WTC11 (cell line): Measurements from ENCODE around the gene UTP14A.

Experiments used
- MYBL2 ChIP-seq: sonication (generic); formaldehyde crosslinking; IDR thresholded peaks from 2 replicates; pipeline ENCODE4 v1.8.1; 2023; ENCODE audit warnings: mild to moderate bottlenecking, moderate library complexity, missing genetic modification reagents
- NFATC4 ChIP-seq: fragments of 250-450 bp; sonication (Bioruptor Pico); IDR thresholded peaks from 2 replicates; pipeline ENCODE4 v1.9.0; 2021; ENCODE audit warnings: mild to moderate bottlenecking
- TCF7 ChIP-seq: sonication (generic); formaldehyde crosslinking; IDR thresholded peaks from 2 replicates; pipeline ENCODE4 v1.8.0; 2022; ENCODE audit warnings: mild to moderate bottlenecking, low read depth, missing genetic modification reagents, moderate library complexity
- TF ChIP-seq, protein P1 (sequence below): fragments of 200-600 bp; IDR thresholded peaks from 2 replicates; pipeline ENCODE4 v1.8.0; 2022; ENCODE audit warnings: antibody characterized with exemption
- TF ChIP-seq, protein P2 (sequence below): sonication (generic); formaldehyde crosslinking; IDR thresholded peaks from 2 replicates; pipeline ENCODE4 v1.8.0; 2022; ENCODE audit warnings: mild to moderate bottlenecking, missing genetic modification reagents
- TF ChIP-seq, protein P3 (sequence below): sonication (generic); formaldehyde crosslinking; IDR thresholded peaks from 2 replicates; pipeline ENCODE4 v1.8.1; 2023; ENCODE audit warnings: mild to moderate bottlenecking, missing genetic modification reagents, moderate library complexity

DNA sequence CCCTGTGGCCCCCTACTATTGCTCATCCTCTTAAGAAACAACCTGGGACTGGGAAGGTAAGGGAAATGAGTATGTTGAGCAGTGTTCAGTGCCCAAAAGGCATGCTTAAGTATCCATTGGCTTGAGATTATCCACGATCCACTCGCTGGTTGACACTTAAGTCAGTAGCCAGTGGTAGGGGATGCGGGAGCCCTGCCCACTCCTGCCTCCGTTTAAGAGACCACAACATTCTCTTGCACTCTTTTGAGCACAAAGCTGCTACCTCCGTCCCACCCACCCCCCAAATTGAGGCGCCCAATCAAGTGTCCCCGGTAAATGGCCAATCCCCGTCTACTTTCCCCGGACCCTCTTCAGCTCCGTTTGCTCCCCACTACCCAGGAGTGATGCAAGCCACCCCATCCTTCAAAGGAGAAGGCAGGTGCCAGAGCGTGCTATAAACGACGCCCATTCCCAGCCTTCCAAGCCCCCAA lies 25.0 kb downstream of the UTP14A start:
- TF ChIP-seq, protein P1, sequence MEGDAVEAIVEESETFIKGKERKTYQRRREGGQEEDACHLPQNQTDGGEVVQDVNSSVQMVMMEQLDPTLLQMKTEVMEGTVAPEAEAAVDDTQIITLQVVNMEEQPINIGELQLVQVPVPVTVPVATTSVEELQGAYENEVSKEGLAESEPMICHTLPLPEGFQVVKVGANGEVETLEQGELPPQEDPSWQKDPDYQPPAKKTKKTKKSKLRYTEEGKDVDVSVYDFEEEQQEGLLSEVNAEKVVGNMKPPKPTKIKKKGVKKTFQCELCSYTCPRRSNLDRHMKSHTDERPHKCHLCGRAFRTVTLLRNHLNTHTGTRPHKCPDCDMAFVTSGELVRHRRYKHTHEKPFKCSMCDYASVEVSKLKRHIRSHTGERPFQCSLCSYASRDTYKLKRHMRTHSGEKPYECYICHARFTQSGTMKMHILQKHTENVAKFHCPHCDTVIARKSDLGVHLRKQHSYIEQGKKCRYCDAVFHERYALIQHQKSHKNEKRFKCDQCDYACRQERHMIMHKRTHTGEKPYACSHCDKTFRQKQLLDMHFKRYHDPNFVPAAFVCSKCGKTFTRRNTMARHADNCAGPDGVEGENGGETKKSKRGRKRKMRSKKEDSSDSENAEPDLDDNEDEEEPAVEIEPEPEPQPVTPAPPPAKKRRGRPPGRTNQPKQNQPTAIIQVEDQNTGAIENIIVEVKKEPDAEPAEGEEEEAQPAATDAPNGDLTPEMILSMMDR, result no peak
- TF ChIP-seq, protein P2, sequence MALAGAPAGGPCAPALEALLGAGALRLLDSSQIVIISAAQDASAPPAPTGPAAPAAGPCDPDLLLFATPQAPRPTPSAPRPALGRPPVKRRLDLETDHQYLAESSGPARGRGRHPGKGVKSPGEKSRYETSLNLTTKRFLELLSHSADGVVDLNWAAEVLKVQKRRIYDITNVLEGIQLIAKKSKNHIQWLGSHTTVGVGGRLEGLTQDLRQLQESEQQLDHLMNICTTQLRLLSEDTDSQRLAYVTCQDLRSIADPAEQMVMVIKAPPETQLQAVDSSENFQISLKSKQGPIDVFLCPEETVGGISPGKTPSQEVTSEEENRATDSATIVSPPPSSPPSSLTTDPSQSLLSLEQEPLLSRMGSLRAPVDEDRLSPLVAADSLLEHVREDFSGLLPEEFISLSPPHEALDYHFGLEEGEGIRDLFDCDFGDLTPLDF (CRISPR knock-in tag), result no peak
- TF ChIP-seq, protein P3, sequence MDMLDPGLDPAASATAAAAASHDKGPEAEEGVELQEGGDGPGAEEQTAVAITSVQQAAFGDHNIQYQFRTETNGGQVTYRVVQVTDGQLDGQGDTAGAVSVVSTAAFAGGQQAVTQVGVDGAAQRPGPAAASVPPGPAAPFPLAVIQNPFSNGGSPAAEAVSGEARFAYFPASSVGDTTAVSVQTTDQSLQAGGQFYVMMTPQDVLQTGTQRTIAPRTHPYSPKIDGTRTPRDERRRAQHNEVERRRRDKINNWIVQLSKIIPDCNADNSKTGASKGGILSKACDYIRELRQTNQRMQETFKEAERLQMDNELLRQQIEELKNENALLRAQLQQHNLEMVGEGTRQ (CRISPR knock-in tag), result no peak
- TF ChIP-seq TCF7 (CRISPR knock-in tag) (no peak), NFATC4 (CRISPR knock-in tag) (no peak), MYBL2 (CRISPR knock-in tag) (no peak)
